BJ (cell line): ENCODE data around the gene RIPOR1. TPM values are rescaled to one million over a fixed set of nuclear protein-coding genes. Genes with fewer than 3 reads are reported as not detected.

Experiments
- CTCF ChIA-PET: fragments of 350-600 bp; formaldehyde crosslinking; extraction: SDS; loops from one replicate; lab custom pipeline; 2021; ENCODE audit warnings: antibody characterized with exemption, inconsistent platforms; lab: Yijun Ruan, JAX
- POLR2A ChIA-PET: fragments of 300-600 bp; sonication (Branson Sonifier 250); formaldehyde crosslinking; extraction: SDS; loops from one replicate; lab custom pipeline; 2021; ENCODE audit warnings: antibody characterized with exemption; lab: Charles Lee
- DNase-seq: peaks from one replicate; pipeline ENCODE4 v3.0.0-alpha.2; 2011; ENCODE audit warnings: low read depth
- H3K27me3 ChIP-seq: 2 replicates; pipeline ENCODE4 v1.6.0; 2011; ENCODE audit warnings: low read length; ENCODE audit not compliant: control insufficient read depth, insufficient read depth
- H3K36me3 ChIP-seq: 2 replicates; pipeline ENCODE4 v1.5.1; 2011; ENCODE audit warnings: low read length; ENCODE audit not compliant: control insufficient read depth, insufficient read depth
- H3K4me3 ChIP-seq: 2 replicates; pipeline ENCODE4 v1.5.1; 2011; ENCODE audit warnings: low read depth, mild to moderate bottlenecking, control low read depth, low read length
- CTCF ChIP-seq: IDR thresholded peaks from 2 replicates; pipeline ENCODE4 v1.5.1; 2011; ENCODE audit warnings: low read depth, mild to moderate bottlenecking, control low read depth, inconsistent platforms, low read length, moderate library complexity; ENCODE audit not compliant: insufficient read depth
- polyA plus RNA-seq: library from polyadenylated mRNA; depleted of rRNA; stranded (reverse); fragments of >200 nt; gene quantifications from 2 replicates; pipeline ENCODE4 v1.2.3, GENCODE V29; 2011

Gene RIPOR1
- polyA plus RNA-seq, 1 experiment, result 12.7 TPM

DNA sequence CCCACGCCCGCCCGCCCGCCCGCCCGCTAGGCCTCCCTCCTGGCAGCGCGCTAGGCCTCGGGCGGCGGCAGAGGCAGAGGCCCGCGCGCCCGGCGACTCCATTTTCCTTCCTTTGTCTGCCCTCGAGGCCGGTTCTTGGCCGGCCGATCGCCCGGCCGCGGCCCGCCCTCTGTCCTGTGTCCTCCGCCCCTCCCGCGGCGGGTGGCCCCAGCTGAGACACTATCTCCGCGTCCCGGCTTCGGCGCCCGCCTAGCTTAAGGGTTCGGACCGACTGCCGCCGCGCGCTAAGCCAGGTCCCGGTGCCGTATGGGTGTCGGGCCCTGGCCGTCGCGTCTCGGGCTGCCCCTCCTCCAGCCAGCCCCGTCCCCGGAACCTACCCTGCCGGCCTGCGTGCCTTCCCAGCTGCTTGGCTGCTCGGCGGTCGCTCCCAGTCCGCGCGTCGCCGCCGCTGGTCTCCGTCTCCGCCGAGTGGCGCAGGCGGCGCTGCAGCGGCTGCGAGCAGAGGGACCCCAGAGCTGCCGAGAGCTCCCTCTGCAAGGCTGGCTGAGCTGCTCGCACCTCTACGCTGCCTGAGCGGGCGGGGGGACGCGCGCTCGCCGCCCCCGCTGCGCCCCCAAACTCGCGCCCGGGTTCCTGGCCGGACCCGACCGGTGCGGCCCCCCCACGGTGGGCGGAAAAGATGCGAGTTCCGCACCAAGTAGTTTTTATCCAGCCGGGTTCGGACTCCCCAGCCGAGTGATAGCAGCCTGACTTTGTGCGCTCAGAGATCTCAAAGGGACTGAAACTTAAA, 34.5 kb downstream of the RIPOR1 start:
- H3K27me3 ChIP-seq, result no peaks in the 10 kb centered on the region
- CTCF ChIA-PET, result interaction anchor here (0.8 to 4.4 kb wide), 18 partner anchors 9 to 110 kb away, joined by 3 to 35 read pairs (median 6); partner anchors contain the start of genes ACD, ATP6V0D1, C16orf86 and CARMIL2
- TF ChIP-seq CTCF, result peak; percentile 23; the same call in 1 of the 2 replicates
- no peak for DNase-seq
- POLR2A ChIA-PET, result interaction anchor here (0.6 kb wide), 1 partner anchor 97 kb away, joined by 3 read pairs; the partner anchor contains the start of gene ACD
- peak overlapping the region; percentile 65 for H3K4me3 ChIP-seq
- H3K36me3 ChIP-seq, result no peaks in the 10 kb centered on the region

DNA sequence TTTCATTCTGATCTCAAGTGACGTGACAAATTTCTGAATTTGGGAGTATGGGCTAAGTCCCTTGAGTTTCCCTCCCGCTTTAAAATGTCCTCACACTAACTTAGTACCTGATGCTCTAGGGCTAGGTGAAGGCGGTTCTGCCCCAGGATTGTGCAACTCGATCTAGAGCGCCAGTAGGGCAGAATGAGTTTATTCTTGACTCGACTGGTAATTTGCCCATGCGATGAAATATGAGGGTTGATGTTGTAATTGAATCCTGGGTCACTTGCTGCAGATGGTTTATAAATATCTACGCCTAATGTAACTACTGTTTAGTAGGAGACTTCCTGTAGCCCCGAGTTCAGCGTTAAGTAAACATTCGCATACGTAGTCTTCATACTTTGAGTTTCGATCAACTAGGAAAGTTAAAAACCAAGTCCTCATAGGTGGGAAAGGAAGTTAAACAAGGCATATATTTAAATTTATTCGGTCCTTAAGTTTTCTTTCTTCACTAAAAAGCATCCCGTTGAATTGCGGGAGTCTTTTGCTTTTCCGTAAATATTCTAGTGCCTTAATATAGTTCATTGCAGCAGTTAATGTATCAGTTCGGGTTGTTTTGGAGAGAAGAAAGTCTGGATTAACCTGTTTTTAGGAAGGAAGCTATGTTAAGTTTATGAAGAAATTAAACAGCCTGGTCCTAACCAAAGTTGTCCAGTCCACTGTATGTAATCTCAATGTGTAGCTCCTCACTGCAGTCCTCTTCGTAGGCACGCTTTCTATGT, 35.3 kb downstream of the RIPOR1 start:
- Histone ChIP-seq H3K36me3 (no peaks in the 10 kb centered on the region), H3K27me3 (no peaks in the 10 kb centered on the region), H3K4me3 (peak overlapping the region; percentile 65)
- no peak for DNase-seq
- no peak for TF ChIP-seq CTCF
- ChIA-PET CTCF (interaction anchor here (0.9 to 4.4 kb wide), 12 partner anchors 8 to 107 kb away, joined by 3 to 35 read pairs (median 6); partner anchors contain the start of genes C16orf86, CARMIL2 and ENKD1), POLR2A (interaction anchor here (0.6 kb wide), 1 partner anchor 96 kb away, joined by 3 read pairs; the partner anchor contains the start of gene ACD)

- no peak for DNase-seq
- TF ChIP-seq CTCF, result no peak
- no peaks in the 10 kb centered on the region for H3K27me3 ChIP-seq
- H3K36me3 ChIP-seq, result no peaks in the 10 kb centered on the region
- POLR2A ChIA-PET, result no interaction called here
- CTCF ChIA-PET, result no interaction called here
- no peak overlapping the region for H3K4me3 ChIP-seq
Measured at GRCh38 chr16:67565470-67566100, 37.0 kb downstream of the RIPOR1 start.

DNA sequence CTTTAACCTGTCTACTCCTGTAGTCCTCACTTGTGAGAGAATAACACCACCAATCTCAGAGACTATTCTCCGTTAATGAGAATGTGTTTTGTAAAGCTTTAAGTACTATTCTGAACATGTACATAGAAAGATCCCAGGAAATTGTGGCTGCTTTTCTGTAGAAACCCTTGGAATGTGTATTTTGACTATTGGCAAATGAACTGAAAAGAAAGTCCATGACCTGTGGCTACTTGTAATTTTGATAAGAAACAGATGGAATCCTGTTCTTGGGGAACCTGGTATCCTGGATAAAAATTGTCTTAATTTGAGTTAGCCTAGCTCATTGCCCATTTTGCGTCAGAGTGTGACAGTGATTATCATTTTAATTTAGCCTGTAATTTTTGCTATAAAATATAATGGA, 42.8 kb downstream of the RIPOR1 start:
- ChIA-PET CTCF (interaction anchor here (0.6 to 3.0 kb wide), 7 partner anchors 9 to 630 kb away, joined by 3 to 13 read pairs (median 3); partner anchors contain the start of genes CARMIL2 and CTCF), POLR2A (no interaction called here)
- H3K36me3 ChIP-seq, result peaks cover 2% of the 10 kb centered on the region; the same call in 1 of the 2 replicates
- H3K27me3 ChIP-seq, result no peaks in the 10 kb centered on the region
- no peak overlapping the region for H3K4me3 ChIP-seq
- no peak for TF ChIP-seq CTCF
- no peak for DNase-seq
